Smooth muscle cell of the umbilical artery (primary cell): ENCODE data around the gene MAX. TPM values are rescaled to one million over a fixed set of nuclear protein-coding genes. Genes with fewer than 3 reads are reported as not detected.

Experiments used
- total RNA-seq: library from RNA; depleted of rRNA; stranded (reverse); fragments of >200 nt; gene quantifications from 2 replicates; pipeline ENCODE4 v1.2.3, GENCODE V29; 2014

MAX gene
- total RNA-seq, result 35.1 and 38.6 TPM in 2 replicates

GRCh38 chr14:65102441-65103149 lies at the start of gene MAX:
TSS of gene MAX (minus strand) at chr14:65102517. CDS start at chr14:65102339, 178 bp downstream.

Other genes with a start within 250 kb of the MAX start
- 0.05 TPM in 1 of 2 replicates, not detected in the other for gene SPTB, start 222.6 kb downstream of the MAX start, total RNA-seq
- gene CHURC1, start 188.1 kb downstream of the MAX start, total RNA-seq, result 54.9 and 57.9 TPM in 2 replicates
- not detected in 2 replicates for gene GPX2, start 159.8 kb downstream of the MAX start, total RNA-seq
- 1.8 and 3.6 TPM in 2 replicates for gene RAB15, start 130.2 kb downstream of the MAX start, total RNA-seq
- gene FNTB, start 115.6 kb downstream of the MAX start, total RNA-seq, result 16.6 and 19.3 TPM in 2 replicates